BE2C (cell line): ENCODE results near the gene ATP2A3.
A peak's percentile ranks its signal among the peaks of the same experiment; 100 is the strongest.

ENCODE experiments used
- DNase-seq: peaks from one replicate; pipeline ENCODE4 v3.0.0-alpha.2; 2020
- H3K27me3 ChIP-seq: fragments of 250-450 bp; sonication (Bioruptor Pico); 2 replicates; pipeline ENCODE4 v1.5.1; 2020; ENCODE audit warnings: mild to moderate bottlenecking
- H3K36me3 ChIP-seq: fragments of 250-450 bp; sonication (Bioruptor Pico); 2 replicates; pipeline ENCODE4 v1.5.1; 2020; ENCODE audit warnings: mild to moderate bottlenecking
- H3K4me1 ChIP-seq: fragments of 250-450 bp; sonication (Bioruptor Pico); 2 replicates; pipeline ENCODE4 v1.5.1; 2020
- H3K4me3 ChIP-seq: 2 replicates; pipeline ENCODE4 v1.5.1; 2011; ENCODE audit warnings: low read depth, low read length
- H3K9me3 ChIP-seq: fragments of 250-450 bp; sonication (Bioruptor Pico); 2 replicates; pipeline ENCODE4 v1.5.1; 2020
- CTCF ChIP-seq: IDR thresholded peaks from 2 replicates; pipeline ENCODE4 v1.5.1; 2012; ENCODE audit warnings: mild to moderate bottlenecking, low read depth, low read length

ATP2A3 gene

DNA sequence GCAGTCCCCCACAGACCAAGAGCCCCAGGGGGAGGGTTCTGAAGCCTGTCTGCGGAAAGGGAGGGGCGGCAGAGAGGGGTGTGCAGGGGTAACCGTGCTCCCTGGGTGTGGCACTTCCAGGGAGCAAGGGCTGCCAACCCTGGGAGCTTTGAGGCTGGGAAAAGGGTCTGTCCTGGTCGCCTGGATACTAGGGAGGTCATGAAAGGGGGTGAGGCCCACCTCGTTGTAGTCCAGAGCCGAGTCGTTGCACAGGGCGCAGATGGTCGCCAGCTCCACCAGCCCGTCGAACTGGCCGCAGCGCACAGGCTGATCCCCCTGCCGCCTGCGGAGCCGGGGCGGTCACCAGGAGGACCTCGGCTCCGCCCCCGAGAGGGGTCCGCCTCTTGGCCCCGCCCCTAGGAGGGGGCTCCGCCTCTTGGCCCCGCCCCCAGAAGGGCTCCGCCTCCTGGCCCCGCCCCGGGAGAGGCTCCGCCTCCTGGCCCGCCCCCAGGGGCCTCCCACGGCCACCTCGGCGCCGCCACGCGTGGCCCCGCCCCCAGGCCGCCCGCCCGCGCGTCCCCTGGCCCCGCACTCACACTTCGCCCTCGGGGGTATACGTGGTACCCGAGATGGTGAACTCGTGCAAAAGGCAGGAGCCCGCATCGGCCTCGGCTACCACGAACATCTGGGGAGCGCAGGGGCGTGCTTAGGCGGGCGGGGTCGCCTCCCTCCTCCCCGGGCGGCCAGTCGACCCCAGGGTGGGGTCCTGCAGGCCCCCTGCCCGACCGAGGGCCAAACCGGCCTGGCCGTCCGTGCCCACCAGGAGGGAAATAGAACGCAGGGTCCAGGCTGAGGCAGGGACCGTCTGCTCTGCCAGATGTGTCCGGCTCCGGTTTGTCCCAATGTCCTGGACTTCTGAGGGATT, 19.5 kb downstream of the ATP2A3 start:
- Histone ChIP-seq H3K36me3 (no peaks in the 10 kb centered on the region), H3K9me3 (no peaks in the 10 kb centered on the region), H3K4me3 (peak overlapping the region; percentile 47), H3K4me1 (no peaks in the 10 kb centered on the region), H3K27me3 (no peaks in the 10 kb centered on the region)
- no peak for TF ChIP-seq CTCF
- peak; percentile 72 for DNase-seq

- no peak overlapping the region for H3K4me3 ChIP-seq
- H3K4me1 ChIP-seq: no peaks in the 10 kb centered on the region
- no peaks in the 10 kb centered on the region for H3K9me3 ChIP-seq
- DNase-seq: no peak
- no peak for TF ChIP-seq CTCF
- H3K36me3 ChIP-seq: no peaks in the 10 kb centered on the region
- no peaks in the 10 kb centered on the region for H3K27me3 ChIP-seq
Observed at GRCh38 chr17:3943240-3943891, 20.9 kb downstream of the ATP2A3 start.

DNA sequence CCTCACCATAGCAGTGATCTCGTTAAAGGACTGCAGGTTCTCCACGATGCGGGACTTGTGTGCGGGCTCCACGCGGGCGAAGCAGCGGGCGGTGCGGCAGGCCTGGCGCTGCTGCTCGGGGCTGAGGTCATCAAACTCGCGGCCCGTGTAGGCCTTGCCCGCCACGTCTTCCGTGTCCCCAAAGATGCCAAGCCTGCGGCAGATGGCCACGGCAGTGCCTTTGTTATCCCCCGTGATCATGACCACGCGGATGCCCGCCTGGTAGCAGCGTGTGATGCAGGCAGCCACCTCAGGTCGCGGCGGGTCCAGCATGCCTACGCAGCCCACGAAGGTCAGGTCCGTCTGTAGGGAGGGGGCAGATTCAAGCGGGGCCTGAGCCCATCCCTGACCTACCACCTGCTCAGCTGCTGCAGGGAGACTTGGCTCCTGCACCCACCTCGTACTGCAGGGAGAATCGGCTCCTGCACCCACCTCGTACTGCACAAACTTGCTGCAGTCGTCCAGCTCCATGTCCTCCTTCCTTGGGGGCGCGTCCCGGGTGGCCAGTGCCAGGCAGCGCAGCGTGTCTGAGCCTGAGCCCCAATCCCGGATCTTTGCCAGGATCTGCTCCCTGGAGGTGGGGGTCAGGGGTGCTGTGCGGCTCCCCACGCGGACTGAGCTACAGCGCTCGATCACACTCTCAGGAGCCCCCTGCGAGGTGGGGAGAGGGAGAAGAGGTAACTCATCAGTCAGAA, 23.1 kb downstream of the ATP2A3 start:
- no peak overlapping the region for H3K4me3 ChIP-seq
- no peak for TF ChIP-seq CTCF
- H3K9me3 ChIP-seq: no peaks in the 10 kb centered on the region
- H3K27me3 ChIP-seq: no peaks in the 10 kb centered on the region
- DNase-seq: no peak
- no peaks in the 10 kb centered on the region for H3K36me3 ChIP-seq
- no peaks in the 10 kb centered on the region for H3K4me1 ChIP-seq

DNA sequence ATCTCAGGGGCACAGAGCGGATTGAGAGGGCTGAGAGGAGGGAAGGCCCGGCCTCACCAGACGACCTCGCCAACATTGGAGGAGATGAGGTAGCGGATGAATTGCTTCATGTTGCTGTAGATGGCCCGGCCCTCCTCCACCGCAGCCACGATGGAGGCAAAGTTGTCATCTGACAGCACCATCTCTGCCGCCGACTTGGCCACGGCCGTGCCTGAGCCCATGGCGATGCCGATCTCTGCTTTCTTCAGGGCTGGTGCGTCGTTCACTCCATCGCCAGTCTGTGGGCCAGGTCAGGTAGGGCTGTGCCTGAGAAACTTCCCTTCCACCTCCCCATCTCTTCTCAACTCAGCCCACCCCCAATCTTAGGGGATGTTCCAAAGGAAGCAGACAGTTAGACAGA, 26.9 kb downstream of the ATP2A3 start:
- H3K27me3 ChIP-seq: no peaks in the 10 kb centered on the region
- no peaks in the 10 kb centered on the region for H3K36me3 ChIP-seq
- no peak for TF ChIP-seq CTCF
- H3K4me1 ChIP-seq: no peaks in the 10 kb centered on the region
- no peaks in the 10 kb centered on the region for H3K9me3 ChIP-seq
- H3K4me3 ChIP-seq: no peak overlapping the region
- DNase-seq: no peak

GRCh38 chr17:3935825-3936355, 28.3 kb downstream of the ATP2A3 start:
- Histone ChIP-seq H3K27me3 (no peaks in the 10 kb centered on the region), H3K36me3 (no peaks in the 10 kb centered on the region), H3K4me1 (no peaks in the 10 kb centered on the region), H3K9me3 (no peaks in the 10 kb centered on the region), H3K4me3 (no peak overlapping the region)
- TF ChIP-seq CTCF: no peak
- DNase-seq: no peak
